Stimulated activated CD8-positive, alpha-beta memory T cell treated with anti-CD3 and anti-CD28 coated beads, Interleukin-15, amount 100 ng/mL, for 1 hour (primary cell): ENCODE results near the gene PSMG1.
"Not testable (repeated sequence)": the region's sequence is repeated elsewhere in the genome, so short reads cannot be mapped to it uniquely, and the experiment has no call there.

Source experiments
- DNase-seq: peaks from one replicate; pipeline ENCODE4 v3.0.0-alpha.2; 2020; ENCODE audit warnings: low read depth

PSMG1 gene

DNA sequence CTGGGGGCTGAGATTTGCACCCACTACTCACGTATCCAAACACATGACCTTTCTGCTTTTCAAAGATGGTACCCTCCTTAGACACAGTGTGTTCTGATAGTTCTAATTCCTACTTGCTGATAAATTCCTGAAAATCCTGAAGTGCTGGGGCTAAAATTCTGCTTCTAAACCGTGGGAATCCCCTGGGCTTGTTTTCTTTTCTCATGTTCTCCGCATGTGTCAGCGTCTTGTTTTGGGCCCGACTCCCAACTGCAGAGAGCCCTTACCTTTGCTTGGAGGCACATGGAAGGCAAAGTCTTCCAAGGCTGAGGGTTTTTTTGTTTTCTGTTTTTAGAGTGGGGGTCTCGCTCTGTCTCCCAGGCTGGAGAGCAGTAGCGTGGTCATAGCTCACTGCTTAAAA is 27.2 kb downstream of the PSMG1 start:
- no peak for DNase-seq

- no peak for DNase-seq
These were observed 27.7 kb downstream of the PSMG1 start for GRCh38 chr21:39155578-39155977.

DNA sequence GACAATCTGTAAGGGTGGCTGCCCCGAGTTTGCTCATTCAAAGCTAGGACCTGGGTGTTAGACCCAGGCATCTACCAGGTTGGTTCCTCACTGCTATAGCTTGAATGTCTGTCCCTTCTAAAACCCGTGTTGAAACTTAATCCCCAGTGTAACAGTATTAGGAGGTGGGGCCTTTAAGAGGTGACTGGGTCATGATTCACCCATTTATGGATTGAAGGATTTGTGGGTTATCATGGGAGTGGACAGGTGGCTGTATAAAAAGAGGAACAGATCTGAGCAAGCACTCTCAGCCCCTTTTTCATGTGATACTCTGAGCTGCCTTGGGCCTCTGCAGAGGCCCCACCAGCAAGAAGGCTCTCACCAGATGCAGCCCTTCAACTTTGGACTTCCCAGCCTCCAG is 29.4 kb downstream of the PSMG1 start:
- DNase-seq, result no peak

GRCh38 chr21:39153373-39153772 is 29.9 kb downstream of the PSMG1 start:
- DNase-seq, result no peak

DNA sequence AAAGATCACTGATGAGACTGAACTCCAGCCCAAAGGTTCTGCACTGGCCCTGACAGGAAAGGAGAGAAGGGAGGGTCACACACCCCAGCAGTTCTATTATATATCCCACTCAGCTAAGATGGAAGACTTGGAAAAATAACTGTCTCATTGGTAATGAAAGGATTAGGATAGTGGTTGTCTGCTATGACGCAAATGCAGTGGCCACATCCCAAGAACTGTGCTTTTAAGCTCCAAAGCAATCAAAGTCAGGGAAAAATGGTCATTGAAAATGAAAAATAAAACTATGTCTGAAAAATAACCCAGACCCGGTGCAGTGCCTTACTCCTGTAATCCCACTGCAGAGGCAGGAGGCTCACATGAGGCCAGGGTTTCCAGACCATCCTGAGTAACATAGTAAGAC is 31.0 kb downstream of the PSMG1 start:
- no peak for DNase-seq

DNA sequence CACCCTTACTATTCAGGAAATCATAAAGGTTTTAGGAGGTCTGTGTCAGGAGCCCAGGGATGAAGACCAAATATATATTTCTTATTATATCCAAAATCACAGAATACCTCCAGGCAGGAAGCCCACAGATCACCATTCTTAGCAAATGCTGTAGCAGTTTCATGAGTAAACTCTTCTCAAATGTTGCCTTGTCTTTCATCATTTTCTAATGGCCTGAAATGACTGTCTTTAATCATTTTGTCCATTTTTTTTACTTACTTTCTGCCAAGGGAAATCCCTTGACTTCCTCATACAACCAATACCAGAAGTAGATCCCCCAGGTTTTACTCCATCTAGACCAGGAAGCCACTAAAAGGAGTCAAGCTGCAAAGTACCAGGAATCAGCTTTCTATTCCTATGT is 32.4 kb downstream of the PSMG1 start:
- DNase-seq, result no peak

DNA sequence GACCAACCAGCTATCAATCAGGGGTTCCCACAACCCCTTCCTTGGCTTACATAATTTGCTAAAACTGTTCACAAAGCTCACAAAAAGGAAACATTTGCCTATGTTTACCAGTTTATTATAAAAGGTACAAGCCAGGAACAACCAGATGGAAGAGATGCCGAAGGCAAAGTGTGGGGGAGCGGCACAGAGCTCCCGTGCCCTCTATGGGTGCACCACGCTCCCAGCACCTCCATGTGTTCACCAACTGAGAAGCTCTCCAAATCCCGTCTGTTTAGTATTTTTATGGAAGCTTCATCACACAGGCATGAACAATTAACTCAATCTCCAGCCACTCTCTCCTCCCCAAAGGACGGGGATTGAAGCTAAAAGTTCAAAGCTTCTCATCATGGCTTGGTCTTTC is 32.9 kb downstream of the PSMG1 start:
- DNase-seq, result no peak

DNA sequence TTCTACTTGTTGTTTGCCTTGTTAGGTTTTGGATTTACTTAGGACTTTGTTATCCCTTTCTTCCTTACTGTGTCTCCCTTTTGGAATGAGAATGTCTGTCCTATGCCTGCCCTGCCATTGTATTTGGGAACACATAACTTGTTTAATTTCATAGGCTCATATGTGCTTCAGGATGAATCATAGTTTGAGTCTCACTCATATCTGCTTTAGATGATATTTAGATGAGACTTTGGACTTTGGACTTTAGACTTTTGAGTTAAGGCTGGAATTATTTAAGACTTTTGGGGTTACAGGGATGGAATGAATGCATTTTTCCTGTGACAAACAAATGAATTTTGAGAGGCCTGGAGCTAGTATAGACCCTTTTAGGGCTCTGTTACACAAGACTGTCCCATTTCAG is 33.4 kb downstream of the PSMG1 start:
- no peak for DNase-seq

DNA sequence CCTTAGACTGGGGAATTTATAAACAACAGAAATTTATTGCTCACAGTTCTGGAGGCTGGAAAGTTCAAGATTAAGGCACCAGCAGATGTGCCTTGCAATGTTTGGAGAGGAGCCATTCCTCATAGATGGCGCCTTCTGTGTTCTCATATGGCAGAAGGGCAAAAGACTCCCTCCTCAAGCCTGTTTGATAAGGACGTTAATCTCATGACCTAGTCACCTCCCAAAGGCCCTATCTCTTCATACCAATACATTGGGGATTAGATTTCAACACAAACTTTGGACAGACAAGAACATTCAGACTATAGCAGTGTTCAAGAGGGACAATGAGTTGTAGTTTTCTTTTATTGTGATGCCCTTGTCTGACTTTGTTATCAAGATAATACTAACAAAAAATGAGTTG is 34.3 kb downstream of the PSMG1 start:
- no peak for DNase-seq

DNA sequence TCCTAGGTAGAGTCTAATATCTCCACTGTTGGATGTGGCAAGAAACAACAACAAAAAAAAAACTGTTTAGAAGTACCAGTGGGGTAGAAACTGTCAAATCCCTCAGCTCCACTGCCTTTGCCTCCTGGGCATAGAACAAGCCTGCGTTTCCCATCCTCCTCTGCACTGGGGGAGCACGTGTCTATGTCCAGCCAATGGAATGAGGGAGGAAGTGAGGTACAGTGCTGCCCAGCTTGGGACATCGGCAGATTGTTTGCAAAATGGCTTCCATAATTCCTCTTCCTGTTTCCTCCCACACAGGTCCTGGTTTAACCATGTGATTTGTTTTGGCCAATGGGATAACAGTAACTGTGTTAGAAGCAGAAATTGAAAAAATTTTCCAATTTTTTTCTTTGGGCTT is 39.1 kb downstream of the PSMG1 start:
- DNase-seq, result no peak

DNA sequence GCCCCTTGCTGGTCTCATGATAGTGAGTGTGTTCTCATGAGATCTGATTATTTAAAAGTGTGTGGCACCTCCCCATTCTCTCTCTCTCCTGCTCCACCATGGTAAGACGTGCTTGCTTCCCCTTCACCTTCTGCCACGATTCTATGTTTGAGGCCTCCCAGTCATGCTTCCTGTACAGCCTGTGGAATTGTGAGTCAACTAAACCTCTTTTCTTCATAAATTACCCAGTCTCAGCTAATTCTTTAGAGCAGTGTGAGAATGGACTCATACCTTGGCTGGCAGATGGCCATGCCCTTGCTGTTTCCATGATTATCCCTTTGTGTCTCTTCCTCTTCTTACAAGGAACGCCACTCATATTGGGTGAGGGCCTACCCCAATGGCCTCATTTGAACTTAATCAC is 40.3 kb downstream of the PSMG1 start:
- DNase-seq, result no peak

- no peak for DNase-seq
These were observed 41.7 kb downstream of the PSMG1 start for GRCh38 chr21:39141502-39141901.

DNA sequence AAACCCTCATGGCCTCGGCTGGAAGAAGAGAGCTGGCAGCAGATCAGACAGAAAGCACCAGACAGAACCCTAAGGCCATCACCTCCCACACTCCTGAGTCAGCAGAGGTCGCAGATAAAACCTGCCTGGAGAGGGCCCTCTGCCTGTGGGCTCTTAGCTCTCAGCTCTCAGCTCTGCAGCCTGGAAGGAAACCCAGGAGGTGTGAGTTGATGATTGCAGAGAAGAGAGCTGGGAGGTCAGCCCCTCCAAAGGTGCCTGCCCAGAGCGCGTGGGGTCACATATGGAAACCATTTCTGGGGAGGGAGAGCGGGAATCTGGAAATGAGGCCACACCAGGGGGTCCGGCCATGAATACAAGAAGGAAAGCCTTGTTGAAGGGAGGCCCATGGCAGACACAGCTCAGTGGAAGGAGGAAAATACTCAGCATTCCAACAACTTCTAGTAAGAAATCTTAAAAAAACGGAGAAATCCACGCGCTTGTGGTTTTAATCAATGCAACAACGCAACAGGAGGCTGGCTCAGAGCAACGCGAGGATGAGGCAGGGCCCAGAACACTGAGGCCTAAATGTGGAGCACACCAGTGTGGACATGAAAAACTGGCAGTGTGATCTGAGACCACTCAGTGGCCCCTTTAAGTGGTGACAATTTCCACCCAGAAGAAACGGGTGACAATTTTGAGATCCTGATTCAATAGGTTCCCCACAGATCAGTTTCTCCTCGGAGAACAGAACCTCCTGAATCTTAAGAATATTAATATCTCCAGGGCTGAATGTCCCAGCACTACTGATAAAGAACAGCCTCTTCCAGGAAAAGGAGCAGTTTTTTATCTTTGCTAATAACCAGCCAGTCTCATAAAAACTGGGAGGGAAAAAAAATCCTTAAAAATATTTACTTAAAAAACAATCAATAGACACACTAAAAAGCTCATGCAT is 45.7 kb downstream of the PSMG1 start:
- DNase-seq, result no peak

DNA sequence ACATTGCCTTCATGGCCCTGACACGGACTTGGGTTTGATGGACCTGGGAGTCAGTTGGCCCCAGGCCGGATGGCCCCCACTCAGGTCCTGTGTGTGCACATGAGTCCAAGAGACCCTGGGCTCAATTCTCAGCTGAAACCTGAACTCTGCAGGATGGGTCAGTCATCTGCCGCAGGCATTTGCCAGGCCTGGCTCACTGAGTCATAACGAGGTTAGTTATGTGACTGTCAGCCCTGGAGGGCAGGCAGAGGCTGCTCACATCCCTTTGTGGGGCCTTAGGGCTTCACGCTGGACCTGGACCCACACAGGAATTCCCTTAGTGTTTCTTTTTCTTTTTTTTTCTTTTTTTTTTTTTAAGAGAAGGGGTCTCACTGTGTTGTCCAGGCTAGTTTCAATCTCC is 46.5 kb downstream of the PSMG1 start:
- no peak for DNase-seq

DNA sequence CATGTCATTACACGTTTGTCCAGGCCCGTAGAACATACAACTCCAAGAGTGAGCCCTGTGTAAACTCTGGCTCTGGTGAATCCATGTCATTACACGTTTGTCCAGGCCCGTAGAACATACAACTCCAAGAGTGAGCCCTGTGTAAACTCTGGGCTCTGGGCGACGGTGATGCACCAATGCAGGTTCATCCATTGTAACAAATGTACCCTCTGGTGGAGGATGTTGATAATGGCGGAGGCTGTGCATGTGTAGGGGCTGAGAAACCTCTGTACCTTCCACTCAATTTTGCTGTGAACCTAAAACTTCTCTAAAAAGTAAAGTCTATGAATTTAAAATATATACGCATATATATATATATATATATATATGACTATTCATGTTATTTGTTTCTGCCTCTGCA is 47.1 kb downstream of the PSMG1 start:
- not testable (repeated sequence) for DNase-seq

- no peak for DNase-seq
These were observed 48.9 kb downstream of the PSMG1 start for GRCh38 chr21:39134288-39134810.

DNA sequence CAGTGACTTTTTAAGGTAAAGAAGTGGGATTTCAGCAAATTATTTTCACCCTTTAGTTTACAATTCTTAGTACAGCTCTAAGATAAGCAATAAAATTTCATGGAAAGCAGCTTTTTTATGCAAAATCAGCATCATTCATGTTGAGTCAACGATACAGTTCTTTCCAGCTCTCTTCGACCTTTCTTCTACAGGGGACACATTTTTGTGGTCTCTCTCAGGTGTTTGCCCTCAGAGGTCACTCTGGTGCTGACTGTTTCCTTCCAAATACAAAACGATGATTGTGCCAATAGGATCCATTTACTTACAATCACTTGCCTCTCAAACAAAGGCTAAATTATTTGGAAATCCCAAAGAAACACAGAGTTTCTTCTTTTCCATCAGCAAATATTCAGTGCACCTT is 51.0 kb downstream of the PSMG1 start:
- no peak for DNase-seq

DNA sequence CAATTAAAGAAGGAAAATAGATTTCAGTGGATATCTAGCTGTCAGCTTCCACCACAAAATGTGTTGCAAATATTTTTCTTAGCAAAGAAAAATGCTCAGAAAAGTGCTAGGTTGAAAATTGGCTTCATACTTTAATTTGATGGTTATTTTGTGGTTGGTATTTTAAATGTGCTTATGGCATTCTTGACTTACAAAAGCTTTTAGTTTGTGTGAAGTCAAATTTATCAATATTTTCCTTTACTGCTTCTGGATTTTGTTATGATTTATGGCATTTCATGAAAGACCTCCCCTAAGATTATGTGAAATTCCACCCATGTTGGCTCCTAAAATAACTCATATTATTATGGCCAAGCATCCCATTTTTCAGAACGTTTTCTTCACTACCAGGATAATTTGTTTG is 51.5 kb downstream of the PSMG1 start:
- DNase-seq, result no peak

GRCh38 chr21:39127506-39127905 is 55.7 kb downstream of the PSMG1 start:
- no peak for DNase-seq

GRCh38 chr21:39126486-39126806 is 56.8 kb downstream of the PSMG1 start:
- DNase-seq, result no peak

DNA sequence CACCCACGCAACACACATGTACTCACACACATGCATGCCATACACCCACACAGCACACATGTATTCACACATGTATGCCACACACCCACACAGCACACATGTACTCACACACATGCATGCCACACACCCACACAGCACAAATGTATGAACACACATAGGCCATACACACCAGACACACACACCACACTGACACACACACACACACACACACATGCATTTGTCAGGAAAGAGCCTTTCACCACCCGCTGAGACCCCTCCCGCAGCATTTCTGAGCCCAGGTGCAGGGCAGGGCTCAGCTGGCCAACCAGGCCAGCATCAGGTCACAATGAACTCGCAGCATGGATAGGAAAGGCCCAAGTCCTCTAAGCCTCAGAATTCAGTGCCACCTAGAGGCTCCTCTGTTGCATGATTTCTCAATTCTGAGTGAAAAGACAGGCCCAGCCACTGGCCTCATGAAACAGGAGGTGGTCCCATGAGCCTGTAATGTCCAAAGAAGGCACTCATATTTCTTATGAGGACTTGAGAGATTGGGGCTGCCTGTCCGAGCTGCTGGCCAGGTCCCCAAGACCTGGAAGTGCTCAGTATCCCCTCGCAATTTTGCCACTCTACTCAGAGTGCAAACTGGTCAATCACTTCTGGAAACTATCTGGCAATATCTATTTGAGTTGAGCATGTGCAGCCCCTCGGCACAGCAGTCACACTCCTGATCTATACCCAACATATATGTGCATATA is 57.3 kb downstream of the PSMG1 start:
- DNase-seq, result no peak
